NCI-H2107 treated with DMSO at 0.1 percent for 48 hours (cell line): ENCODE data around the gene POMGNT1.

Source experiments
- DNase-seq: peaks from one replicate; lab custom pipeline; 2025; ENCODE audit not compliant: unreplicated experiment; lab: John Stamatoyannopoulos, UW

POMGNT1 gene

GRCh38 chr1:46211051-46211450 is 12.8 kb upstream of the POMGNT1 start:
- DNase-seq, result no peak

- DNase-seq, result no peak
These were observed 12.3 kb upstream of the POMGNT1 start for GRCh38 chr1:46210561-46210960.

GRCh38 chr1:46206399-46206798 is 8.2 kb upstream of the POMGNT1 start:
- no peak for DNase-seq

GRCh38 chr1:46205791-46206190 is 7.6 kb upstream of the POMGNT1 start:
- no peak for DNase-seq

DNA sequence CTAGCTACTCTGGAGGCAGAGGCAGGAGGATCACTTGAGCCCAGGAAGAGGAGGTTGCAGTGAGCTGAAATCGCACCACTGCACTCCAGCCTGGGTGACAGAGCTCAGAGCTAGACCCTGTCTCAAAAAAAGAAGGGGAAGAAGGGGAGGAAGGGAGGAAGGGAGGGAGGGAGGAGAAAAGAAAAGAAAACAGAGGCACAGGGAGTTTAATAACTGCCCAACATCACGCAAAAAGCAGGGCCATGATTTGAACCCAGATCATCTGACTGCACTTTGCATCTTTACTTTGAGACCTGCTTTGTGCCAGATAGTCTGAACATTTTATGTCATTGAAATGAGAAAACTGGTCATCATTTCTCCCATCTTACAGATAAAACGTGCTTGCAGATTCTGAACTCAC is 6.9 kb upstream of the POMGNT1 start:
- DNase-seq, result no peak

- DNase-seq, result no peak
These were observed 6.1 kb upstream of the POMGNT1 start for GRCh38 chr1:46204406-46204742.

DNA sequence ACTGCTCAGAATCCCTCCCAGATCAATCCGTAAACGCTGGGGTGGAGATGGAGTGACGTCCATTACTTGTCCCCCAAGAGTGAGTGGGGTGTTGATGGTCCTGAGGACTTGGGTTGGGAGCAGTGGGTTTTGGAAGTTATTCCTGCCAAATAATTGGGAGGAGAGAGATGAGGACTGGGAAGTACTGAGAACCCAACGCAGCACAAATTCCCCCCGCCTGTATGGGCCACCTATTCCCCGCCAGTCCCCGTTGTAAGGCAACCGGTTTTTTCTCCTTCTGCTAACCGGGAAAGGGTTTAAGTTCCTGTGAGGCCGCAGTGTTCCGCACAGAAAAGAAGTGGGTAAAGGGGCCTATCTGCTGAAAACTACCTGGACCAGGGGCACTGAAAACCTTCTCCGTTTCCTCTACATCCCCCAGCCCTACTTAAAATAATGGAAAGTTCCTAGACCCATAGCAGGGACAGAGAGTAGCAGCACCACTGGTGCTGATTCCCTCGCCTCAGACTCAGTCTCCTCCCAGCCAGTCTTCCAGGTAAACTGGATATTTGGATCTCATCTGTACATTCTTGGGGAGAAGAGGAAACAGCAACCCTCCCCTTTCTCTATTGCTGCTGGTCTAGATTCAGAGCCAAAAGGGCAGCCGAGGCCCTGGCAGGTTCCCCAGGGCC is 5.6 kb upstream of the POMGNT1 start:
- peak; percentile 65 for DNase-seq

- no peak for DNase-seq
These were observed 1.1 kb upstream of the POMGNT1 start for GRCh38 chr1:46199233-46199749.

- DNase-seq, result no peak
These were observed 672 bp downstream of the POMGNT1 start for GRCh38 chr1:46197560-46197963.

GRCh38 chr1:46196609-46197008 is 1.6 kb downstream of the POMGNT1 start:
- no peak for DNase-seq

- DNase-seq, result no peak
These were observed 3.5 kb downstream of the POMGNT1 start for GRCh38 chr1:46194641-46195193.

DNA sequence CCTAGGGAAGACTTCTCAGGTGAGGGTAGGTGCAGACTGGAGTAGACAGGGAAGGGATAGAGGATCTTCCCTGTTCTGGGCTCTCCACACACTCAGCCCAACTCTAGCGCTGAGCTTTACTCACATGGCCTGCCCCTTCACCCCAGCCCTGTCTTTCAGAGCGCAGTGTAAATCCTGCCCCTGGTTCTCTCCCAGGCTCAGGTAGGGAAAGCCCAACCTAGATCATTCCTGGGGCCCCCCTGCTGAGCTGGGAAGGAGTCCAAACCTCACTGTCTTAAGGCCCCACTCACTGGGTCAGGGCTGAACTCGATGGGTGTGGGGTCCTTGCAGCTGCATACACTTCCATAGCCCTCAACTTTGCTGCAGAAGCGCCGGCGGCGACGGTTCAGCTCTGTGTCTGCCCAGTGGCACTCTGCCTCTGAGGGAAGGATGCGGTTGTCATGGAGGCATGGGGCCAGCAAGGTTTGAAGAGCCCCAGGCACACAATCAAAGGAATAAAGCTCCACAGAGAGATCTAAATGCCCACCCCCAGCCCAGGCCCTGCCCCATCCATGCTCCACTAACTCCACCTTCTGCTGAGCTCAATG is 4.2 kb downstream of the POMGNT1 start:
- DNase-seq, result no peak

DNA sequence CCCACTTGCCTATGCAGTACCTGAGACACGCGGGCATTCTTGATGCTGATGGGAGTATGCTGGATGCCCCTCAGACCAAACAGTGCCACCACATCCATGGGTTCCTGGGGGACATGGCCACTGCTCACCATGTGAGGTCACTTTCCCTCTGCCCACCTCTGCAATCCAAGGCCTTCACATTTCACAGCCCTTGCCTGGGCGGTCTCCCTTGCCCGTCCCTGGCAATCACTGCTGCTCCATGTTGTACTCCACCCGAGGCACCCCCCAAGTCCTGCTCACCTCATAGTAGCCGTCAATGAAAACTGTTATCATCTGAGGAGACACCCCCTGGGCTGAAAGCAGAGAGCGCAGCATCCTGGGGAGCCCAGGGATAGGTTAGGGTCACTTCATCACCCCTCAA is 4.9 kb downstream of the POMGNT1 start:
- DNase-seq, result no peak

GRCh38 chr1:46192171-46192570 is 6.1 kb downstream of the POMGNT1 start:
- DNase-seq, result no peak

DNA sequence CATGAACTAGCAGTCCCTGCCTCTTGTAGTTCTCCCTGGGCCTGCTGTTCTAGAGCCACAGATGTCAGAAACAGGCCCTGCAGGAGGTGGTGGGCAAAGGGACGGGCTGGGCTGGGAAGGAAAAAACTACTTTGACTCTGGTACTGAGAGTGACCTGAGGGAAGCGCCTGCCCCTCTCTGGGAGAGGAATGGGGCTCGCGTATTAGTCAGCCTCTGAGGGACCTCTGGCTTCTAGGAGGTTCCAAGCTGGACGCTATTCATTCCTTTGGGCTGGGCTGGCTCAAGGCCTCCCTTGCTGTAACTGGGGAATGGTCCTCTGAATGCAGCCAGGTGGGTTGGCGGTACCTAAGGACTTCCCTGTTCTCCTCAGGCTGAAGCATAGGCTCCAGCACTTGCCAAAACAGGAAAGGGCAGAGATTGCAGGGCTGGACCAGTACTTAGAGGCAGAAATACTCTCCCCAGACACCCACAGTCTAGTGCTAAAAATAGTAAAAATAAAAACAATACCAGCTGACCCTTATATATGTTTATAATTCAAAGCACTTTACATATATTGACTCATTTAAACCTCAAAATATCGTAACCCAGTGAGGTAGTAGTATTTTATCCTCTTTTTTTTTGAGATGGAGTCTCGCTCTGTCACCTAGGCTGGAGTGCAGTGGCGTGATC is 7.1 kb downstream of the POMGNT1 start:
- no peak for DNase-seq

GRCh38 chr1:46190539-46190938 is 7.7 kb downstream of the POMGNT1 start:
- DNase-seq, result no peak

DNA sequence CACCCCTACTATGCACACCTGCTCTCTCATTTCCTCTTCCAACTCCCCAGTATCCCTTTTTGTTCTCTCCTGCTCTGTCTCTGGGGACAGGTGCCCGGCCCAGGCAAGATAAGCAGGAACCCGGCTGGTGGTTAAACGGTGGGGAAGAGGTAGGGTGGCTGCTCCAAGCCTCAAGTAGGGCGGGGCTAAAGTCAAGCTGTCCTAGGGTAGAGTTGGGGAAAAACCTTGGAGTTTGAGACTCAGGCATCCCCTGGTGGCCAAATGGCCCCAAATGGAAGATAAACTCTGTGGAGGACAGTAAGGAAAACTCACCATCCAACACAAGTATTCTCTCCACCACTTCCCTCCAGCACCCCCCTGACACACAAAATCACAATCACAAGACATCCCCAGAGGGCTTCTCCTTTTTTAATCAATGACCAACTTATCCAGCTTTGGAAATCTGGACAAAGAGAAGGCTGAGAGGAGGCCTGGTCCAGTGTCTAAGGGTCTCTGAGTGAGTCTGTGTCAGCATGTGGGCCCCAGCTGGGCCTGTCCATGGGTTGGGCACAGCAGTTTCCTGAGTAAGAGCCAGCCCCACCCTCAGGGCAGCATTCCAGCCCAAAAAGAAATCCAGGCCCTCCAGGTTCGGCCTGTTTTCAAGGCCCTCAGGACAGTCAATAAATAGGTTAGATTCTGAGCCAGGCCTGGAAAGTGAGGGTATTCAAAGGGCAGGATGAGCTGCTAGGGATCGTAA is 9.8 kb downstream of the POMGNT1 start:
- peak; percentile 92 for DNase-seq

- DNase-seq, result no peak
These were observed 10.9 kb downstream of the POMGNT1 start for GRCh38 chr1:46187106-46187869.

DNA sequence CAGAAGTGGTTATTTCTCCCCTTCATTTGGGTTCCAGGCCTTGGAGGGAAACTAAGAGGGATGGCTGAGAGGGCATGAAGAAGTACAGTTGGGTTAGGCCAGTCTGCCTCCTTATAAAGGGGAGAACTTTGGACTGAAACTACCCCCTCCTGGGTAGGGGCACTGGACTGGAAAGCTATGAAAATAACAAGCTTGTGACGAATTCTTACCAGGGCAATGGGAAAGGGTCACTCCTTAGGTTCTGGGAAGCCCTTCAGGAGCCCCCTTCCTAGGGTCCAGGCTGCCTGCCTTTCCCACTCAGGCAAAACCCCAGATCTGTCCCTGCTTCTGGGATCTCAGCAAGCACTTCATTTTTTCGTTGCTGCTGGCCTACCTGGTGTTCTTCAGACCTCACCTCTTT is 12.2 kb downstream of the POMGNT1 start:
- DNase-seq, result no peak

- DNase-seq, result no peak
These were observed 13.1 kb downstream of the POMGNT1 start for GRCh38 chr1:46184920-46185658.
